ENCODE data around the gene ZNF438.

Gene ZNF438

DNA sequence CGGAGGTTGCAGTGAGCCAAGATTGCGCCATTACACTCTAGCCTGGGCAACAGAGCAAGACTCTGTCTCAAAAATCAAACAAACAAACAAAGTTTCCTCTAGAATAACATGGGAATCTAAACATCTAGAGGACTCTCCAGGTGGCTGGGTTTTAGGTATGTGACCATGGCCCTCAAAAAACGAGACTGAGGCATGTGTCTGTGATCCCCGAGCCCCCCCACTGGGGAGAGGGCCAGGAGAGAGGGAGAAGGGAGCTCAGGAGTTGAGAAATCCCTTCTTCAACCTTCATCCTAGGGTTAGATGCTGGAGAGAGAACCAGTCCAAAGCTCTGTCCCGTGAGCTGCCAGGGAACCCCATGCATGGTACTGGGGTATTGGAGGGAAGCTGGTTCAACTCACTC lies 214.1 kb downstream of the ZNF438 start:
- H3K27ac ChIP-seq = no peak overlapping the region
- H4K20me1 ChIP-seq = no peaks in the 10 kb centered on the region
- no peak for TF ChIP-seq Cebpa-rat (IDR thresholded peaks at IDR 0.05)
- H3K9me3 ChIP-seq (replicated peaks in 1 of 11) = no peaks in the 10 kb centered on the region
- no peaks in the 10 kb centered on the region for H3K36me3 ChIP-seq
- no peak overlapping the region for H3K9ac ChIP-seq
- H3K27me3 ChIP-seq = no peaks in the 10 kb centered on the region
- peaks cover 30 to 53% (median 41%) of the 10 kb centered on the region in 10 experiments for H3K4me1 ChIP-seq
- H3K4me2 ChIP-seq = peak overlapping the region; percentile 44 to 81 (median 67)
- no peak overlapping the region for H3K4me3 ChIP-seq

DNA sequence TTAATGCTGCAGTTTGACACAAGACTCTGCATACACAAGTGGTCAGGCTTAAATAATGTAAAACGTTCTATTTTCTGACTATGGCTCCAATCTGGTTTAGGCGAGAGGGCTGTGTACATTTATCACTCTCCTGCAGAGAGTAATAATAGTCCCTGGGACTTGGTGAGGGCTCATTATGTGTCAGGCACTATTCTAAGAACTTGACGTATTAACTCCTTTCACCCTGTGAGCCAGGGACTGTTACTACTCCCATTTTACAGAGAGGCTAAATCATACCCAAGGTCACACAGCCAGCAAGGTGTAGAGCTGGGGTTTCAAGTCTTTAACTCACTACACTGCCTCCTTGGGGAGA lies 214.9 kb downstream of the ZNF438 start:
- Histone ChIP-seq H3K9ac (no peak overlapping the region), H3K9me3 (replicated peaks in 1 of 11) (no peaks in the 10 kb centered on the region), H3K36me3 (no peaks in the 10 kb centered on the region), H3K27ac (no peak overlapping the region), H4K20me1 (no peaks in the 10 kb centered on the region), H3K4me3 (no peak overlapping the region), H3K4me1 (peaks cover 38 to 61% (median 49%) of the 10 kb centered on the region in 10 experiments), H3K27me3 (no peaks in the 10 kb centered on the region), H3K4me2 (no peak overlapping the region)
- no peak for TF ChIP-seq Cebpa-rat (IDR thresholded peaks at IDR 0.05)

DNA sequence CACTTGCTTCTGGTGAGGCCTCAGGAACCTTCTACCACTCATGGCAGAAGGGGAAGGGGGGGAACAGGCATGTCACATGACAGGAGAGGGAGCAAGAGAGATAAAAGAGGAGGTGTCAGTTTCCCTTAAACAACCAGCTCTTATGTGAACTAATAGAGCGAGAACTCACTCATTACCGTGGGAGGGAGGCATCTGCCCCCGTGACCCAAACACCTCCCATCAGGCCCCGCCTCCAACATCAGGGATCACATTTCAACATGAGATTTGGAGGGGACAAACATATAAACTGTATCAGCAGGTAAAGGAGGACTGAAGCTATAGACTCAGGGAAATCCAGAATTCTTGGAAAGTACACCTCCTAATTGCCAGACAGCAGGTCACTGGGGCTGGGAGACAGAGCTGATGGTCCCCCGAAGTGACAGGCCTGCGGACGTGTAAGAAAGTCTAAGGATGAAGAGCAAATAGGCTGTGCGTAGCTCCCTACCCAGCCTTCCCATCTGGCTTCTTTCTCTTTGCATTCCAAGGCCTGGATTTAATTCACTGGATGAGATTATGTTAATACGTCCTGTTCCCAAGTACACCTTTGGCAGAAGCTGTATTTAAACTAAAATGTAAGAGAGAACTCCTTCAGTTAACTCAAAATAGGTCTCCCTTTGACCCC lies 215.4 kb downstream of the ZNF438 start:
- Histone ChIP-seq H3K4me3 (no peak overlapping the region), H4K20me1 (no peaks in the 10 kb centered on the region), H3K9ac (no peak overlapping the region), H3K9me3 (replicated peaks in 1 of 11) (no peaks in the 10 kb centered on the region), H3K4me1 (peaks cover 43 to 66% (median 54%) of the 10 kb centered on the region in 10 experiments), H3K27me3 (no peaks in the 10 kb centered on the region), H3K27ac (no peak overlapping the region), H3K36me3 (no peaks in the 10 kb centered on the region), H3K4me2 (peak overlapping the region in 4 of 11 experiments; percentile 0 to 22 (median 12); a peak in 4 of 22 replicates)
- no peak for TF ChIP-seq Cebpa-rat (IDR thresholded peaks at IDR 0.05)

DNA sequence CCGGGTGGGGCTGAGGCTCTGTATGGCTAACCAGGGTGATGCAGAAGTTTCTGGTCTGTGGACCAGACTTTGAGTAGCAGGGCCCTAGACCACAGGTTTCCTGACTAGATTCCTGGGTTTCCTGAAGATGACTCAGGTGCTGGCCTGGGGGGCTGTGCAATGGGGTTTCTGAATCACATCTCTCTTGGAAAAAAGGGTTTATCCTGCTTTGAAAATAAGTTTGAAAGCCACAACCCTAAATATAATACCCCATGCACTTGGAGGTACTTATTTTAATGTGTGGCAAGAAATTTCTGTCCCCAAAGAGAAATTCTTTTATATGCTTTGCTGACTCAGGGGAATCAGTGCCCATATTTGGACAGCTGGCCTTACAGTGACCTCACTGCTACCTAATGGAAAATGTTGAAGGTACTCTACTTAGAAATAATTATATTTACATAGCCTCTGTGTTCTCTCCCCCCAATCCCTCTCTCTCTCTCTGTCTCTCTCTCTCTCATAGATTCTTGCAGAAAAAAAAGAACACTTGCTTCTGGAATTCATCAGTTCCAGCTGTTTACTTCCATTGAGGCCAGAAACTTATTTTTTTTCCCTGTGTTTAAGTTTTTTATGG lies 217.7 kb downstream of the ZNF438 start:
- H3K27ac ChIP-seq = no peak overlapping the region
- H3K27me3 ChIP-seq = no peaks in the 10 kb centered on the region
- no peak overlapping the region for H3K9ac ChIP-seq
- no peak for TF ChIP-seq Cebpa-rat (IDR thresholded peaks at IDR 0.05)
- peaks cover 44 to 65% (median 58%) of the 10 kb centered on the region in 10 experiments for H3K4me1 ChIP-seq
- H3K4me2 ChIP-seq = peak overlapping the region; percentile 35 to 93 (median 89)
- no peaks in the 10 kb centered on the region for H4K20me1 ChIP-seq
- H3K9me3 ChIP-seq (replicated peaks in 1 of 11) = no peaks in the 10 kb centered on the region
- H3K4me3 ChIP-seq = no peak overlapping the region
- H3K36me3 ChIP-seq = no peaks in the 10 kb centered on the region

DNA sequence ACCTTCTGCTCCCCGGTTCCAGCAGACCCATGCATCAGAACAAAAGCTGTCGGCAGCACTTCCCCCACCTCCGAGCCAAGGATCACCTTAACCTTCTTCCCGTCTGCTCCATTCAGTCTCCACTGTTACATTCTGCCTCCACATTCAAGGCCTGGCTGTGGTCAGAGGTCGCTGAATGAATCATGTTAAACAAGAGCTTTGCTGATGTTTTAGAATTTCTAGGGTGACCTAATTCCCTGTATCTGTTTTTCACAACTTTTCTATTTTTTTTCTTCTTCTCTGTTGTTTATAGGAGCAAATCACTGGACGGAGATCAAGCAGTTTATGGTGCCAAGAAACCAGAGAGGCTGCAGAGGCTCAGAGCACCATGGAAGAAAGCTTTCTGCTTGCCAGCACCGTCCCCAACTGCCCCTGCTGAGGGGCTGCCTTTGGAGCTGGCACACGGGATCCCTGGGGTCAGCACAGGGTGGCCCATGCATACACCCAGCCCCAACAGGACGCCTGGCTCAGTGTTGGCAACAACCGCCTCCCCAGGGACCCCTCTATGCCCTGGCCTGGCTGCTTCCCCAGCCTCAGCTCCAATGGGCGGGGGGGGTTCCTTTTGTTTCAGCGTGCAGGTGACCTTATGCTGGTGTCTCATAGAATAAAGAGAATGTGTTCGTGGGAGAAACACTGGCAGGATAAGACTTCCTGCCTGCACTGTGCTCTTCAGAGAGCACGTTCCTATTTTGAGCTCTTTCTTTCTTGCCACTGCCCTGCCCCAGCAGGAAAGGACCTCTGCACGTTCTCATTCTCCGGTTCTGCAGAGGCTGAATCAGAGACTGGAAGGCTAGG lies 219.4 kb downstream of the ZNF438 start:
- H3K27ac ChIP-seq = peak overlapping the region in 6 of 11 experiments; percentile 1 to 52 (median 36); a peak in 8 of 22 replicates
- H3K27me3 ChIP-seq = no peaks in the 10 kb centered on the region
- peak overlapping the region; percentile 77 to 93 (median 89) for H3K4me2 ChIP-seq
- peak overlapping the region in 2 of 11 experiments; percentile 6 to 27; a peak in 2 of 22 replicates for H3K9ac ChIP-seq
- H3K36me3 ChIP-seq = no peaks in the 10 kb centered on the region
- TF ChIP-seq Cebpa-rat (IDR thresholded peaks at IDR 0.05) = no peak
- peaks cover 34 to 51% (median 43%) of the 10 kb centered on the region in 10 experiments for H3K4me1 ChIP-seq
- no peaks in the 10 kb centered on the region for H3K9me3 ChIP-seq (replicated peaks in 1 of 11)
- peak overlapping the region in 2 of 10 experiments; percentile 11 to 23; a peak in 3 of 20 replicates for H3K4me3 ChIP-seq
- no peaks in the 10 kb centered on the region for H4K20me1 ChIP-seq

DNA sequence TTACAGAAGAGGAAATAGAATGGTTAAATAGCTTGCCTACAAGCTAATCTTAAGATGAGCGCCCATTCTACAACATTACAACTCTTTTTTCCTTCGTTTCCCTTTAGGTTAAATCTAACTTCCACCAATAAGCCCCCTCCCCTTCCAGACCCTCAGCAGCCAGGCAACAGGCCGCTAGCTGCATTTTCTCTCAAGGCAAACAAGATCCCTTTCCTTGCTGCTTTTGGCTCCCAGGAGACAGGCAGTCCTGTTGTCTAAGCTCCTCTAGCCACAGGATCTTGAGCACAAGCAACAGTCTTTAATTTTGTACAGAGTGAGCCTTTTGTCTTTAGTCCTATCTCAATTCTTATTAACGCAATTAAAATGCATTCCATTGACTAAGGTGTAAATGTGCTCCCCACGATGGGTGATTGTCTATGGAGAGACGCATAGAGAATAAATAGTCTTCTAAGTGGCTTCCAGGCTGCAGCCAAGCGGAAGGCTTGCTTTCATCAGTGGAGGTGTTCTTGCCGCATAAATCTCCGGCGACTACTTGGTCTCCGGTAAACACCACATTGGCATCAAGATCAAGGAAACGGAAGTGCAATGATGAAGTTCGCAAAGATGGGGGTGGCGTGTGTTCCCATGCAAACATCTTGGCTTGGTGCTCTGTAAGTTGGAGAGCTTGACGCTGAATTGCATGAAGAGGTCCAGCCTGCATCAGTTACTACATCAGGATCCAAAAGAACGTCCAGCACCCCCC lies 220.2 kb downstream of the ZNF438 start:
- no peak overlapping the region for H3K27ac ChIP-seq
- no peaks in the 10 kb centered on the region for H3K36me3 ChIP-seq
- H3K4me1 ChIP-seq = peaks cover 34 to 51% (median 43%) of the 10 kb centered on the region in 10 experiments
- no peaks in the 10 kb centered on the region for H3K9me3 ChIP-seq (replicated peaks in 1 of 11)
- TF ChIP-seq Cebpa-rat (IDR thresholded peaks at IDR 0.05) = no peak
- H3K9ac ChIP-seq = no peak overlapping the region
- no peaks in the 10 kb centered on the region for H3K27me3 ChIP-seq
- no peaks in the 10 kb centered on the region for H4K20me1 ChIP-seq
- H3K4me2 ChIP-seq = peak overlapping the region; percentile 77 to 93 (median 89)
- no peak overlapping the region; a peak in 1 of 20 replicates for H3K4me3 ChIP-seq

DNA sequence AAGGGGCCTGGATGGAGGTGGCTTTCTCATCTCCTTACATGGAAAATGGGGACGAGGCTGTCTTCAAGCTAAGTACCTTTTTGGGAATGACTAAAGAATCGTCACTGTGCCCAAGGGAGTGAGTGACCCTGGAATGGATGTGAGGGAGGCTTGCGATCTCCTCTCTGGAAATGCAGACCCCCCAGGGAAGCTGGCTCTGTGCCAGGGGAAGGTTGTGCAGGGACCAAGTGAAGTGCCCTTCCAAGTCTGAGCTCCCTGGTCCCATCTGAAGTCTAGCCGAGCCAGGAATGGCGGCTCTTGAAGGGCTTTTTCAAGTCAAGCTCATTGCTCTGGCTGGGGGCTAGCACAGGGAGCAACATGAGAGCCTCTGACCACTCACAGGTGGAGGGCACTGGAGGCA lies 221.2 kb downstream of the ZNF438 start:
- H3K9me3 ChIP-seq (replicated peaks in 1 of 11) = no peaks in the 10 kb centered on the region
- H3K4me2 ChIP-seq = 0 out of 22 replicates have a peak overlapping the region, but pooled peaks of 1 of the 11 experiments have one; percentile 89
- H3K4me1 ChIP-seq = peaks cover 34 to 44% (median 37%) of the 10 kb centered on the region in 10 experiments
- H3K27ac ChIP-seq = no peak overlapping the region
- no peaks in the 10 kb centered on the region for H3K27me3 ChIP-seq
- H4K20me1 ChIP-seq = no peaks in the 10 kb centered on the region
- no peak overlapping the region for H3K9ac ChIP-seq
- no peak overlapping the region for H3K4me3 ChIP-seq
- H3K36me3 ChIP-seq = no peaks in the 10 kb centered on the region
- TF ChIP-seq Cebpa-rat (IDR thresholded peaks at IDR 0.05) = no peak

DNA sequence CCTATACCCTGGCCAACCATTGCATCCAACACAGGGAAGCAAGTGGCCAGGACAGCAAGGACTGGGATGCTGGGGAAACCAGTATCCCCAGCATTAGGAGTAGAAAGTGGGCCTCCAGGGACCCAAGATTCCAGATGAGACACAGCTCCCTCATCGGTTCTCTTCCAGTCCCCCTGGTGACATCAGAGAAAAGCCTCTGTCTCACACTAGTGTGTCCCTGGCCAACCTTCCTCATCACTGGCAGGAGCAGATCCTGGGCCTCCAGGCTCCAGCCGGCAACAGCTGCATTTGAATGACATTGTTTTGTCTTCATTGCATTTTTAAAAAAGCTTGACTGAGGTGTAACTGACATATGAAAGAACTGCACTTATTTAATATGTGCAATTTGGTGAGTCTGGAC lies 224.8 kb downstream of the ZNF438 start:
- no peaks in the 10 kb centered on the region for H3K36me3 ChIP-seq
- TF ChIP-seq Cebpa-rat (IDR thresholded peaks at IDR 0.05) = no peak
- H3K4me3 ChIP-seq = no peak overlapping the region
- H4K20me1 ChIP-seq = no peaks in the 10 kb centered on the region
- H3K4me2 ChIP-seq = no peak overlapping the region
- no peaks in the 10 kb centered on the region for H3K9me3 ChIP-seq (replicated peaks in 1 of 11)
- H3K27ac ChIP-seq = no peak overlapping the region
- peaks cover 7 to 16% (median 10%) of the 10 kb centered on the region in 10 experiments for H3K4me1 ChIP-seq
- H3K27me3 ChIP-seq = no peaks in the 10 kb centered on the region
- H3K9ac ChIP-seq = no peak overlapping the region

DNA sequence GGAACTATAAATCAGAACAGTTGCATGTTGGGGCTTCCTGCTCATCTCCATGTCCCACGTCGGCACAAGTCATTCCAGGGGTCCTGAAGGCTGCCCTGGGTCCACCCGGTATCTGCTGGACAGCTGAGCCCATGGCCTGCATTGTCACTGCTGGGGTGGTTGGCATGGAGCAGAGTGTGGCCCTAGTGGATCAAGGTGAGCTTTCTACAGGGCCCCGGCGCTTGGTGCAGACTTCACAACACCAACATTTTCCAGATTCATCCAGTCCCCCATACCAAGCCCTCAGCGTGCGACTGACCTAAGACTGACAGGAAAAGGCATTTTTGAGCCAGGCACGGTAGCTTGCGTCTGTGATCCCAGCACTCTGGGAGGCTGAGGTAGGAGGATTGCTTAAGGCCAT lies 226.6 kb downstream of the ZNF438 start:
- peaks cover 0 to 5% (median 0%) of the 10 kb centered on the region in 10 experiments; a peak in 1 of 20 replicates for H3K4me1 ChIP-seq
- H3K27ac ChIP-seq = no peak overlapping the region
- H3K36me3 ChIP-seq = no peaks in the 10 kb centered on the region
- H4K20me1 ChIP-seq = no peaks in the 10 kb centered on the region
- no peak overlapping the region for H3K4me2 ChIP-seq
- no peak overlapping the region for H3K9ac ChIP-seq
- no peaks in the 10 kb centered on the region for H3K27me3 ChIP-seq
- TF ChIP-seq Cebpa-rat (IDR thresholded peaks at IDR 0.05) = no peak
- no peak overlapping the region for H3K4me3 ChIP-seq
- no peaks in the 10 kb centered on the region for H3K9me3 ChIP-seq (replicated peaks in 1 of 11)

Data from BLaER1 treated with 17β-estradiol and CSF1 and Interleukin-3, amounts not matched to agents 10 nM and 100 nM (cell line).